Measurements from ENCODE around the gene GRM6.

DNA sequence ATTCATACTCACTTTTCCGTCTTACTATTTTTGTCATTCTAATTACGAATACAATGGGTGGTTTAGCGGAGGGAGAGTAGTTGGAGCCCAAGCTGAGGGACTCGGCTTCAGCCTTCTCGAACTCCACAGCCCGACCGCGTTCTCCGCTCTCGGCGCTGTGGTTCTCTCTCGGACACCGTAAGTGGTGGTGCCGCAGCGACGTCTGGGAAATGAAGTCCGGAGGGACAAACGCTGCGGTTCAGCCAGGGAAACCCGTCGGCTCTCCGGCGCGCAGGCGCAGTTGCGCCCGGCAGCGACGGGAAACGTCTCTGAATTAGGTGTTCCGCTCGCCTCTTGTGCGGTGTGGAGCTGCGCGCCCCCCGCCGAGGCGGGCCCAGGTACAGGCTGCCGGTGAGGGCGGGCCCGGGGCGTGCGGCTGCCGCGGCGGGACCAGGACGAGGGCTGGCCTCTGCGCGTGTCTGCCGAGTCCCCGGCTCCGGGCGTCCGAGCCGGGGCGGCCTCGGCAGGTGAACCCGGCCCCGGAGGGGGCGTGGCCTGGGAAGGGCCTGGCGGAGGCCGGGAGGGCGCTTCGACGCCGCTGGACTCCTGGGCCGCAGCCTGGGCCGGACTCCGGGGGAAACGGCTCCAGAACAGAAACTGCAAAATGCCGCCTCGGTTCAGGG is 28.5 kb upstream of the GRM6 start, which contains the start of gene ZNF879:
- TF ChIP-seq, protein P1, sequence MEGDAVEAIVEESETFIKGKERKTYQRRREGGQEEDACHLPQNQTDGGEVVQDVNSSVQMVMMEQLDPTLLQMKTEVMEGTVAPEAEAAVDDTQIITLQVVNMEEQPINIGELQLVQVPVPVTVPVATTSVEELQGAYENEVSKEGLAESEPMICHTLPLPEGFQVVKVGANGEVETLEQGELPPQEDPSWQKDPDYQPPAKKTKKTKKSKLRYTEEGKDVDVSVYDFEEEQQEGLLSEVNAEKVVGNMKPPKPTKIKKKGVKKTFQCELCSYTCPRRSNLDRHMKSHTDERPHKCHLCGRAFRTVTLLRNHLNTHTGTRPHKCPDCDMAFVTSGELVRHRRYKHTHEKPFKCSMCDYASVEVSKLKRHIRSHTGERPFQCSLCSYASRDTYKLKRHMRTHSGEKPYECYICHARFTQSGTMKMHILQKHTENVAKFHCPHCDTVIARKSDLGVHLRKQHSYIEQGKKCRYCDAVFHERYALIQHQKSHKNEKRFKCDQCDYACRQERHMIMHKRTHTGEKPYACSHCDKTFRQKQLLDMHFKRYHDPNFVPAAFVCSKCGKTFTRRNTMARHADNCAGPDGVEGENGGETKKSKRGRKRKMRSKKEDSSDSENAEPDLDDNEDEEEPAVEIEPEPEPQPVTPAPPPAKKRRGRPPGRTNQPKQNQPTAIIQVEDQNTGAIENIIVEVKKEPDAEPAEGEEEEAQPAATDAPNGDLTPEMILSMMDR (IDR thresholded peaks at IDR 0.05) = no peak
- TF ChIP-seq POLR2A (IDR thresholded peaks at IDR 0.05) = peak; percentile 35 to 38
